PC-3 (cell line): ENCODE data around the gene TMEM147.

Experiments used
- EZH2 ChIP-seq: fragments of 300-600 bp; sonication (generic); IDR thresholded peaks from one replicate; pipeline ENCODE4 v1.6.1; 2017; ENCODE audit warnings: antibody characterized with exemption, mild to moderate bottlenecking, low read length; ENCODE audit not compliant: unreplicated experiment
- EZH2phosphoT487 ChIP-seq: fragments of 300-600 bp; sonication (generic); IDR thresholded peaks from 2 replicates; pipeline ENCODE4 v1.6.1; 2018; ENCODE audit warnings: mild to moderate bottlenecking, antibody characterized with exemption, low read length, borderline replicate concordance
- TF ChIP-seq, protein P1 (sequence below): fragments of 300-600 bp; sonication (generic); conservative IDR thresholded peaks from 2 replicates; pipeline ENCODE4 v1.5.1; 2017; ENCODE audit warnings: antibody characterized with exemption, low read depth, mild to moderate bottlenecking, low read length

GRCh38 chr19:35555301-35556005, 10.0 kb downstream of the TMEM147 start:
- TF ChIP-seq, protein P1, sequence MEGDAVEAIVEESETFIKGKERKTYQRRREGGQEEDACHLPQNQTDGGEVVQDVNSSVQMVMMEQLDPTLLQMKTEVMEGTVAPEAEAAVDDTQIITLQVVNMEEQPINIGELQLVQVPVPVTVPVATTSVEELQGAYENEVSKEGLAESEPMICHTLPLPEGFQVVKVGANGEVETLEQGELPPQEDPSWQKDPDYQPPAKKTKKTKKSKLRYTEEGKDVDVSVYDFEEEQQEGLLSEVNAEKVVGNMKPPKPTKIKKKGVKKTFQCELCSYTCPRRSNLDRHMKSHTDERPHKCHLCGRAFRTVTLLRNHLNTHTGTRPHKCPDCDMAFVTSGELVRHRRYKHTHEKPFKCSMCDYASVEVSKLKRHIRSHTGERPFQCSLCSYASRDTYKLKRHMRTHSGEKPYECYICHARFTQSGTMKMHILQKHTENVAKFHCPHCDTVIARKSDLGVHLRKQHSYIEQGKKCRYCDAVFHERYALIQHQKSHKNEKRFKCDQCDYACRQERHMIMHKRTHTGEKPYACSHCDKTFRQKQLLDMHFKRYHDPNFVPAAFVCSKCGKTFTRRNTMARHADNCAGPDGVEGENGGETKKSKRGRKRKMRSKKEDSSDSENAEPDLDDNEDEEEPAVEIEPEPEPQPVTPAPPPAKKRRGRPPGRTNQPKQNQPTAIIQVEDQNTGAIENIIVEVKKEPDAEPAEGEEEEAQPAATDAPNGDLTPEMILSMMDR, result peak; percentile 39
- TF ChIP-seq EZH2phosphoT487 (no peak), EZH2 (no peak)
